ENCODE data around the gene MSI2. TPM values are rescaled to one million over a fixed set of nuclear protein-coding genes. Genes with fewer than 3 reads are reported as not detected.

Gene MSI2
- total and polyA plus RNA-seq, 2 experiments from 2014 or later, result 18.9 to 41.8 TPM

GRCh38 chr17:57486882-57487301, 230.6 kb downstream of the MSI2 start (continued):
- TF ChIP-seq REST (IDR thresholded peaks at IDR 0.05; ENCODE audit: unreplicated experiment) (no peak), EZH2 (IDR thresholded peaks at IDR 0.05; ENCODE audit: low read depth, unreplicated experiment) (no peak), ZNF331 (CRISPR knock-in tag; IDR thresholded peaks at IDR 0.05; ENCODE audit: low read depth) (no peak), EZH2phosphoT487 (IDR thresholded peaks at IDR 0.05; ENCODE audit: unreplicated experiment) (no peak), JUNB (IDR thresholded peaks at IDR 0.05; ENCODE audit: unreplicated experiment) (no peak)

- no peak for ATAC-seq
- Histone ChIP-seq H3K27ac (ENCODE audit: low read depth) (no peak overlapping the region), H3K36me3 (ENCODE audit: insufficient read depth) (no peaks in the 10 kb centered on the region), H3K4me2 (no peak overlapping the region), H3K4me1 (ENCODE audit: insufficient read depth) (peaks cover 7% of the 10 kb centered on the region; the same call in 1 of the 2 replicates), H3F3A (replicated peaks; ENCODE audit: low read depth) (no peaks in the 10 kb centered on the region), H3K79me2 (replicated peaks; ENCODE audit: insufficient read depth) (no peaks in the 10 kb centered on the region; the same call in none of the 2 replicates), H3K4me3 (no peak overlapping the region), H2AFZ (no peak overlapping the region), H4K20me1 (replicated peaks; ENCODE audit: insufficient read depth) (0 out of 2 replicates have a peak, but pooled peaks cover 3% of the 10 kb centered on the region), H3K9me2 (ENCODE audit: insufficient read depth) (no peaks in the 10 kb centered on the region), H3K27me3 (ENCODE audit: insufficient read depth) (no peaks in the 10 kb centered on the region)
- Mint-ChIP-seq H3K27ac (no peak overlapping the region), H3K27me3 (ENCODE audit: insufficient read depth, low read depth, poor library complexity) (peaks cover 4% of the 10 kb centered on the region), H3K4me1 (peaks cover 41% of the 10 kb centered on the region), H3K4me3 (no peak overlapping the region), H3K36me3 (ENCODE audit: low read depth) (no peaks in the 10 kb centered on the region), H3K9me3 (no peaks in the 10 kb centered on the region; the same call in 2 of the 3 replicates)
- TF ChIP-seq CREB1 (CRISPR knock-in tag; IDR thresholded peaks at IDR 0.05; ENCODE audit: low read depth) (no peak), CTCF (conservative IDR thresholded peaks at IDR 0.05; ENCODE audit: low read depth in 2 of 2) (no peak), ZNF114 (CRISPR knock-in tag; IDR thresholded peaks at IDR 0.05) (no peak), ZNF331 (CRISPR knock-in tag; IDR thresholded peaks at IDR 0.05; ENCODE audit: low read depth) (no peak), EZH2 (IDR thresholded peaks at IDR 0.05; ENCODE audit: low read depth, unreplicated experiment) (no peak), ETS1 (IDR thresholded peaks at IDR 0.05) (no peak), ZNF462 (CRISPR knock-in tag; IDR thresholded peaks at IDR 0.05) (no peak), JUNB (IDR thresholded peaks at IDR 0.05; ENCODE audit: unreplicated experiment) (no peak), NANOG (IDR thresholded peaks at IDR 0.05; ENCODE audit: borderline replicate concordance) (no peak)
- no peak for DNase-seq (ENCODE audit: low spot score)
Measured at GRCh38 chr17:57487573-57487972, 231.2 kb downstream of the MSI2 start.

Data from GM23338 (cell line).